Stimulated activated CD4-positive, alpha-beta T cell treated with anti-CD3 and anti-CD28 coated beads, Interleukin-1b, Interleukin-23, amount 100 ng/mL, for 48 hours (primary cell): ENCODE measurements around the gene DNAJB14.

ENCODE experiments used
- DNase-seq: peaks from one replicate; pipeline ENCODE4 v3.0.0-alpha.2; 2020

Gene DNAJB14

DNA sequence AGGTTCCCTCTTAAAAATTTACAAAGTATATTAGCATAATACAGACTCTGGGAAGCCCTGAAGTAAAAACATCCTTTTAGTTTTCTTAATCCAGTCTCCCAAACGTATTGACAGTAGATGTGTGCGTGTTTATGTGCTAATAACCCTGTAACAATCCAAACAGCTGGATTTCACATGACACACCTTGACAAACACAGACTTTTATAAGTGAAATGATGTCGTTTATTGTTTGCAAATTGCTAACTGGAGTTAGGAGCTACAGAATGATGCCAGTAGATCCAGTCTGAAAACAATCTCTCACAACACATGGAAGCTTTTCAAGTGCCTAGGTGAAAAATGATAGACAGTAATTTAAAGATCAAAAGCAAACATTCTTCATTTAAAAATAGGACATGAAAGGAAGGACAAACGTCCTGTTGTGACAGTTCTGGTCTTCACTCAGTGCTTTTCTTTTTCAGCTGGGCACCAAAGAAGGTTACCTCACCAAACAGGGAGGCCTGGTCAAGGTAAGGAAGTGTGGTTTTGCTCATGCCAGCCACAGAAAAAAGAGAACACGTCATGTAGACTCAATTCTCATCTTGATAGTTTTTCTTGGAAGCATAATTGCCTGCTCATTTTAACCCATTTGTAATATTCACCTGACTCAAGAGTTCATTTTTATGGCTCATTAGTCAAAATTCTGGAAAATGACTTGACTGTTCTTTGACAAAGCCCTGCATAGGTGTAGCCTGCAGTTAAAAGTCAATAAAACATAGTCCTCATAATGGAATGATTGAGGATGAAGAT lies 85.1 kb downstream of the DNAJB14 start:
- peak; percentile 19 for DNase-seq

DNA sequence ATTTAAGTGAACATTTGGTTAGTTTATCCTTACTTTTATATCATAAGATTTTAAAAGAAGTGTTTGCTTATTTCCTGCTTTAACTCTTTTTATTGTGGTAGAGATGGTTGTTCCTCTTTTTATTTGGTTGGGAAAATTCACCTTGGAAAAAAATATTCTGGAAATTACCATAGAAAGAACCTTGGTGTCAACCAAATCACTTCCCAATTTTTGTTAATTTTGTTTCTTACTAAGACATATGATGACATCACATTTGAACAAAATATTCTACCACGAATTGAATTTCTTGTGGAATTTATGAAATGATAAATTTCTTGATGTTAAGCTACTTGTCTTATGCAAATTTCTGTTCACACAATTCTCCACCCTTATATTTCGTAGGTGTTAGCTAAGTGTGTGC lies 85.9 kb downstream of the DNAJB14 start:
- DNase-seq: no peak

GRCh38 chr4:99859618-99860017 lies 86.8 kb downstream of the DNAJB14 start:
- no peak for DNase-seq

- DNase-seq: no peak
Observed at GRCh38 chr4:99857307-99857706, 89.1 kb downstream of the DNAJB14 start.

GRCh38 chr4:99856166-99856565 lies 90.3 kb downstream of the DNAJB14 start:
- peak; percentile 17 for DNase-seq

DNA sequence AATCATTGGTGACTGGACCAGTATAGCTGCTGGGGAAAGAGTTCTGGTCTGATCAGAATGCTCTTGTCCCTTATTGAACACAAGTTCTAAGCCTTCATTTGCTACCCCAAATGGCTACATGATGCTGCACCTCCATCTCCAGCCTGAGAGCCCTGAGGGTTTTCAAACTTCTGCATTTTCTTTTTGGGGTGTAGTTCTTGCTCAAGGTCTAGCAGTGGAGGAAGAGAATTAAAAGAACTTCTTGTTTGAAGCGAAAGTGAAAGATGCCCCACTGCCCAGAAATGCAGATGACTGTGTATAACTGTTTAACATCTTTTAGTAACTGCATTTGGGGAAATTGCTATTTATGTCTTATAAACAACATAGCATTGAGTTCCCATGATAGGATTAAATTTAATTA lies 90.7 kb downstream of the DNAJB14 start:
- DNase-seq: no peak

- no peak for DNase-seq
Observed at GRCh38 chr4:99853999-99854398, 92.4 kb downstream of the DNAJB14 start.

- no peak for DNase-seq
Observed at GRCh38 chr4:99853190-99853589, 93.2 kb downstream of the DNAJB14 start.

DNA sequence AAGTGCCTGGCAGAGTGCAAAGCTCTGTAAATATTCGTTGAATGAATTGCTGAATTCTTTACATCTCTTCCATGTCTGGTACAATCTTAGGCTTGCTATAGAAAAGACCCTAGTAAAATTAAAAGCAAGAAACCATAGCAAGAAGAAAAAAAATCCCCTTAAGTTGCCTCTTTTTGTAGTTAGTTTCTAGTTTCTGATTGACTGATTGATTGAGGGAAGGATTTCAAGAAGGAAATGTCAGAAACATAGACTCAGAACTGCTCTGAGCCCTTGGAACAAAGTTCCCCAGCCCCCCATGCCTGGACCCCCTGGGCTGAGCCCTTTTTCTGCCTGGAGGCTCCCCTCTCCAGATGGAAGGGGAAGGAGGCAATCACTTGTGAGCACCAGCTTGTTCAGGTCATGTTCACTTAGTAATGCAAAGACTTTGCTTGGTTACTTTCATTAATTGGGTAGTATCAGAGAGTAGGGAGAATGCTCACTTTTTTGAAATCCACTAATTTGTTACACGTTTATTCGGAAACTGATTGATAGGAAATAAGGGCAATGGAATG lies 94.1 kb downstream of the DNAJB14 start:
- DNase-seq: no peak

DNA sequence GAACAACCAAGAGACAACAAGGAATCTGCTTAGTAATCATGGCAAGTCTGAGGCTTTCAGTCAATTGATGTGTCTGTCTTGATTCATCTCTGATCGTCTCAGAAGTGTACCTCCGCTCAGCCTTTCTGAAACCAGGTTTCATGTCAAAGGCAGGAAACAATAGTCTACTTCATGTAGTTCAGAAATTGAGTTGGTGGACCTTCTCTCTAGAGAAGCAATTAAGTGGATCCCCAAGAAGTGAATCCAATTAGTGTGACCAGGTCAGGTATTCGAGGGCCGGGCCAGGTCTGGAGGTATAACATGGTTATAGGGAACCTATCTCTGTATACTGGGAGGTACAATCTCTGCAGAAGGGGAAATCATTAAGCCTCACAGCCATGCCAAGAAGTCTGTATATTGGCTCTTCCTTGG lies 97.8 kb downstream of the DNAJB14 start:
- DNase-seq: peak; percentile 59

DNA sequence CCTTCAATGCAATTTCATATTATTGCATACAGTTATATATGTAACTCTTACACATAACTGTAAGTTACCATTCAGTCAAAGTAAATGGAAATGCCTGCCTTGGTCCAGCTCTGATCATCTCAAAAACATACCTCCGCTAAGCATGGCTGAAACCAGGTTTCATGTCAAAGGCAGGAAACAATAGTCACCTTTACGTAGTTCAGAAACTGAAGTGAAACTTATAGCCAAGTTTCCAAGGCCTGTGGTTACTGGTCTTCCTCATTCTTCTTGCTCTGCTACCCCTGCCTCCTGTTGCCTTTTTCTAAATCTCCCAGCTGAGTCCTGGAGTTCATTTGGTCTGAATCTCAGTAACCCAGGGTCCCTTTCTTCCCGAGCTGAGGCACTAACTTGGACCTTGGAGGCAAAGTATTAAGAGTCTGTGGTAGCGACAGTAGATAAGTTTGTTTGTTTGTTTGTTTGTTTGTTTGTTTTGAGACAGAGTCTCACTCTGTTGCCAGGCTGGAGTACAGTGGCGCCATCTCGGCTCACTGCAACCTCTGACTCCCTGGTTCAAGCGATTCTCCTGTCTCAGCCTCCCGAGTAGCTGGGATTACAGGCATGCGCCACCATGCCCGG lies 98.9 kb downstream of the DNAJB14 start:
- peak; percentile 47 for DNase-seq

- DNase-seq: no peak
Observed at GRCh38 chr4:99846891-99847290, 99.5 kb downstream of the DNAJB14 start.
